ENCODE measurements around the gene NR3C1.

- no peak for TF ChIP-seq CTCF (IDR thresholded peaks at IDR 0.05; ENCODE audit: insufficient read depth, low read length, poor library complexity, severe bottlenecking)
- TF ChIP-seq EZH2phosphoT487 (conservative IDR thresholded peaks at IDR 0.05; ENCODE audit: low read length), result no peak
Measured at GRCh38 chr5:143347046-143347445, 56.4 kb downstream of the NR3C1 start.
